CD14-positive monocyte (primary cell): ENCODE results near the gene AZIN2. TPM values are rescaled to one million over a fixed set of nuclear protein-coding genes. Genes with fewer than 3 reads are reported as not detected.

Experiments used
- DNase-seq, 3 donors: peaks; one replicate each; pipeline ENCODE4 v3.0.0-alpha.2; 2011 to 2022
- H2AFZ ChIP-seq: 2 replicates; pipeline ENCODE4 v1.6.0; 2012; ENCODE audit warnings: mild to moderate bottlenecking, low read depth, low read length, inconsistent platforms; ENCODE audit not compliant: insufficient read depth, poor library complexity, severe bottlenecking
- H3K27ac ChIP-seq, 2 donors: 1 replicate in 1 of 2; 2 replicates in 1 of 2; pipeline ENCODE4 v1.5.1; 2012 to 2013; ENCODE audit warnings: low read length in 2 of 2, control low read depth in 1 of 2, inconsistent platforms in 1 of 2, low read depth in 1 of 2, mild to moderate bottlenecking in 1 of 2
- H3K27me3 ChIP-seq, 2 donors: one replicate each; pipeline versions ENCODE4 v1.6.0 to v1.6.1; 2011 to 2013; ENCODE audit warnings: low read length in 2 of 2; ENCODE audit not compliant: control insufficient read depth in 2 of 2, insufficient read depth in 2 of 2
- H3K36me3 ChIP-seq, 2 donors: replicated peaks in 1 of 2; 1 replicate in 1 of 2; 2 replicates in 1 of 2; pipeline versions ENCODE4 v1.5.1 to v1.6.1; 2012 to 2013; ENCODE audit warnings: low read length in 2 of 2, control low read depth in 1 of 2, inconsistent platforms in 1 of 2, mild to moderate bottlenecking in 1 of 2; ENCODE audit not compliant: insufficient read depth in 2 of 2, control insufficient read depth in 1 of 2
- H3K4me1 ChIP-seq, 2 donors: 1 replicate in 1 of 2; 2 replicates in 1 of 2; pipeline versions ENCODE4 v1.5.1 to v1.6.1; 2012 to 2013; ENCODE audit warnings: low read length in 2 of 2, control low read depth in 1 of 2, inconsistent platforms in 1 of 2, mild to moderate bottlenecking in 1 of 2, moderate library complexity in 1 of 2; ENCODE audit not compliant: insufficient read depth in 2 of 2, control insufficient read depth in 1 of 2
- H3K4me2 ChIP-seq: replicated peaks from 2 replicates; pipeline ENCODE3; 2012; ENCODE audit warnings: low read length, moderate library complexity, mild to moderate bottlenecking; ENCODE audit not compliant: poor library complexity, severe bottlenecking; ENCODE audit errors: extremely low read depth
- H3K4me3 ChIP-seq, 3 experiments: fragments of 200-600 bp in 1 of 3; sonication (generic) in 1 of 3; replicated peaks in 1 of 3; 1 replicate in 2 of 3; 2 replicates in 1 of 3; pipeline ENCODE4 v1.5.1; 2011 to 2013; ENCODE audit warnings: low read length in 3 of 3, mild to moderate bottlenecking in 3 of 3, control low read depth in 2 of 3, low read depth in 2 of 3, inconsistent platforms in 1 of 3, moderate library complexity in 1 of 3
- H3K79me2 ChIP-seq: 2 replicates; pipeline ENCODE4 v1.6.0; 2012; ENCODE audit warnings: mild to moderate bottlenecking, control low read depth, inconsistent platforms, low read length, moderate library complexity; ENCODE audit not compliant: insufficient read depth
- H3K9ac ChIP-seq: 2 replicates; pipeline ENCODE4 v1.6.0; 2017; ENCODE audit warnings: low read length, mild to moderate bottlenecking; ENCODE audit not compliant: insufficient read depth, poor library complexity, severe bottlenecking
- H3K9me3 ChIP-seq, 2 donors: replicated peaks in 1 of 2; 1 replicate in 1 of 2; 2 replicates in 1 of 2; pipeline versions ENCODE4 v1.5.1 to v1.6.1; 2012 to 2013; ENCODE audit warnings: low read length in 2 of 2, control low read depth in 1 of 2; ENCODE audit not compliant: control insufficient read depth in 1 of 2, insufficient read depth in 1 of 2
- H4K20me1 ChIP-seq: 2 replicates; pipeline ENCODE4 v1.6.0; 2012; ENCODE audit warnings: mild to moderate bottlenecking, low read length, control low read depth, moderate library complexity; ENCODE audit not compliant: insufficient read depth
- H3K27ac Mint-ChIP-seq, 7 donors: one replicate each; pipeline ENCODE4 v1.8.0; 2020; ENCODE audit warnings: mild to moderate bottlenecking in 7 of 7, mixed read lengths in 7 of 7, moderate library complexity in 6 of 7, inconsistent platforms in 2 of 7
- H3K27me3 Mint-ChIP-seq, 3 donors: one replicate each; pipeline ENCODE4 v1.8.0; 2021 to 2022; ENCODE audit warnings: low read depth in 3 of 3, mild to moderate bottlenecking in 3 of 3, mixed read lengths in 3 of 3, moderate library complexity in 3 of 3, inconsistent platforms in 1 of 3
- H3K36me3 Mint-ChIP-seq, 2 donors: one replicate each; pipeline ENCODE4 v1.8.0; 2020; ENCODE audit warnings: mixed read lengths in 2 of 2, inconsistent platforms in 1 of 2, mild to moderate bottlenecking in 1 of 2
- H3K4me1 Mint-ChIP-seq: one replicate; pipeline ENCODE4 v1.8.0; 2020; ENCODE audit warnings: mild to moderate bottlenecking, mixed read lengths
- H3K4me3 Mint-ChIP-seq, 2 donors: one replicate each; pipeline ENCODE4 v1.8.0; 2020; ENCODE audit warnings: mild to moderate bottlenecking in 2 of 2, mixed read lengths in 2 of 2, moderate library complexity in 1 of 2
- H3K9me3 Mint-ChIP-seq, 7 donors: one replicate each; pipeline ENCODE4 v1.8.0; 2020 to 2022; ENCODE audit warnings: mixed read lengths in 7 of 7, mild to moderate bottlenecking in 6 of 7, moderate library complexity in 6 of 7, inconsistent platforms in 2 of 7
- WGBS: methylation state at CpG from one replicate; pipeline ENCODE4 v1.1.5; 2013; ENCODE audit warnings: missing lambda C conversion rate; ENCODE audit not compliant: insufficient coverage; 5-methylcytosine and 5-hydroxymethylcytosine counted together
- intact Hi-C, 2 donors: fragments of 100-400 bp; cut with micrococcal nuclease; formaldehyde crosslinking; loops; one replicate each; pipeline versions ENCODE4 v1.15.0 to v1.15.1; 2023
- polyA plus RNA-seq, 3 donors: library from polyadenylated mRNA; depleted of rRNA in 1 of 3; unstranded in 2 of 3; stranded (reverse) in 1 of 3; fragments of 300-500 nt in 2 of 3; fragments of >200 nt in 1 of 3; fragmentation: Illumina TruSeq in 2 of 3; gene quantifications; 1 replicate in 2 of 3; 2 replicates in 1 of 3; pipeline ENCODE4 v1.2.3, GENCODE V29; 2012 to 2021
- TF ChIP-seq, protein P1 (sequence below): fragments of 200-600 bp; IDR thresholded peaks from one replicate; pipeline ENCODE4 v1.8.0; 2022; ENCODE audit warnings: antibody characterized with exemption, mild to moderate bottlenecking

Gene AZIN2
- polyA plus RNA-seq, 3 donors = 0.03 to 0.89 TPM; not detected in 1

DNA sequence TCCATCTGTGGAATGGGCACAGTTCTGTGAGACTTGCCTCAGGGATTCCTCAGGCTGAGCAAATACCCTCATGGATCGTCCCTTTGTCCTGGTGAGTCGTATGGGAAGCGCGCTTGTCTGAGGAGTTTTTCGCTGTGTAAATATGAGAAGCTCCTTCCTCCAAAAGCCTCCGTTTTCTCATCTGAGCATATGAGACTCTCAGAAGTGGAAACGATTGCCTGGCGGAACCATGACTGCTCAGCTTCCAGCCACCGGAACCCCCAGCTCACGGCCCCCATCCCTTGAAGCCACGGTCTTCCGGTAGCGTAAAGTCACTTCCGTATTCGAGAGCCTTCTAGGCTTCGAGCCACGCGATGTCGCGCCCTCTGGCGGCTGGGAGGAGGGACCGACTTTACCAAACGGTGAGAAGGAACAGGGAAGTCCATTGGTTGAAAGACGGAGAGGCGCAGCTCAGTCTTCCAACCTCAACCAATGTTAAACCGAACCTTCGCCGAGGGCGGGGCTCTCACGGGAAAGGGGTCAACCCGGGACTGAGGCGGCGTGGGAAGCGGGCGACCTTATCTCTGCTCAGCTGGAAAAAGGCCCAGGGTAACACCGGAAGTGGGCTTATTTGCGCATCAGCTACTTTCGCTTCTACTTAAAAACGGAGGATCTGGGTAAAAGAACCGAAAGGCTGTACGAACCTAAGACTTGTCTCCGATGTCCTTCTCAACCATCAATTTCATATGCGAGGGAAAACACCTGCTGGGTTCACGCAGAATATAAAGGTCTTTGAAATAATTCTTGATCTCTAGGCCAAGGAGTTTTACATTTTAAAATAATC is 46.3 kb downstream of the AZIN2 start:
- DNase-seq = peak; percentile 99
- H3K4me3 ChIP-seq = peak overlapping the region; percentile 64 to 93 (median 84)
- WGBS = under 1% methylated on average over 35 of the region's 44 CpGs
- H3K36me3 ChIP-seq = no peaks in the 10 kb centered on the region
- Mint-ChIP-seq H3K27me3 (peaks cover 4 to 12% (median 11%) of the 10 kb centered on the region in 3 donors), H3K36me3 (peaks cover 3 to 8% of the 10 kb centered on the region in 2 donors), H3K27ac (peak overlapping the region; percentile 87 to 96 (median 93)), H3K9me3 (peaks cover 0 to 9% (median 5%) of the 10 kb centered on the region in 7 donors), H3K4me3 (peak overlapping the region; percentile 91 to 94), H3K4me1 (peaks cover 23% of the 10 kb centered on the region)
- H4K20me1 ChIP-seq = no peaks in the 10 kb centered on the region
- no peaks in the 10 kb centered on the region for H3K27me3 ChIP-seq
- peak overlapping the region; percentile 85 for H3K4me2 ChIP-seq
- H3K27ac ChIP-seq = peak overlapping the region; percentile 34 to 93
- intact Hi-C loops = loop anchor here in 1 of 2 donors (10.0 kb wide), 1 partner anchor 58 kb away; the partner anchor contains the start of gene TRIM62
- H2AFZ ChIP-seq = peak overlapping the region; percentile 96
- TF ChIP-seq, protein P1, sequence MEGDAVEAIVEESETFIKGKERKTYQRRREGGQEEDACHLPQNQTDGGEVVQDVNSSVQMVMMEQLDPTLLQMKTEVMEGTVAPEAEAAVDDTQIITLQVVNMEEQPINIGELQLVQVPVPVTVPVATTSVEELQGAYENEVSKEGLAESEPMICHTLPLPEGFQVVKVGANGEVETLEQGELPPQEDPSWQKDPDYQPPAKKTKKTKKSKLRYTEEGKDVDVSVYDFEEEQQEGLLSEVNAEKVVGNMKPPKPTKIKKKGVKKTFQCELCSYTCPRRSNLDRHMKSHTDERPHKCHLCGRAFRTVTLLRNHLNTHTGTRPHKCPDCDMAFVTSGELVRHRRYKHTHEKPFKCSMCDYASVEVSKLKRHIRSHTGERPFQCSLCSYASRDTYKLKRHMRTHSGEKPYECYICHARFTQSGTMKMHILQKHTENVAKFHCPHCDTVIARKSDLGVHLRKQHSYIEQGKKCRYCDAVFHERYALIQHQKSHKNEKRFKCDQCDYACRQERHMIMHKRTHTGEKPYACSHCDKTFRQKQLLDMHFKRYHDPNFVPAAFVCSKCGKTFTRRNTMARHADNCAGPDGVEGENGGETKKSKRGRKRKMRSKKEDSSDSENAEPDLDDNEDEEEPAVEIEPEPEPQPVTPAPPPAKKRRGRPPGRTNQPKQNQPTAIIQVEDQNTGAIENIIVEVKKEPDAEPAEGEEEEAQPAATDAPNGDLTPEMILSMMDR = peak; percentile 86
- H3K9me3 ChIP-seq = peaks cover 0 to 3% of the 10 kb centered on the region in 2 donors
- peaks cover 13 to 19% of the 10 kb centered on the region in 2 donors for H3K4me1 ChIP-seq
- H3K79me2 ChIP-seq = no peaks in the 10 kb centered on the region
- peak overlapping the region; percentile 71 for H3K9ac ChIP-seq

GRCh38 chr1:33128781-33129180 is 47.8 kb downstream of the AZIN2 start:
- Histone ChIP-seq H3K4me1 (peaks cover 13 to 23% of the 10 kb centered on the region in 2 donors), H3K4me2 (no peak overlapping the region), H3K9ac (no peak overlapping the region), H3K79me2 (no peaks in the 10 kb centered on the region), H3K9me3 (peaks cover 0 to 3% of the 10 kb centered on the region in 2 donors), H4K20me1 (no peaks in the 10 kb centered on the region), H3K4me3 (no peak overlapping the region), H3K36me3 (no peaks in the 10 kb centered on the region), H3K27ac (no peak overlapping the region), H3K27me3 (no peaks in the 10 kb centered on the region), H2AFZ (no peak overlapping the region)
- H3K36me3 Mint-ChIP-seq = peaks cover 3 to 11% of the 10 kb centered on the region in 2 donors
- H3K27ac Mint-ChIP-seq = peak overlapping the region in 1 of 7 donors; percentile 52
- intact Hi-C loops = loop anchor here in 1 of 2 donors (10.0 kb wide), 1 partner anchor 56 kb away; the partner anchor contains the start of gene TRIM62
- no peak for DNase-seq
- TF ChIP-seq, protein P1 = no peak
- H3K4me1 Mint-ChIP-seq = peaks cover 28% of the 10 kb centered on the region
- H3K4me3 Mint-ChIP-seq = no peak overlapping the region
- peaks cover 0 to 9% (median 5%) of the 10 kb centered on the region in 7 donors for H3K9me3 Mint-ChIP-seq
- H3K27me3 Mint-ChIP-seq = peaks cover 2 to 3% (median 2%) of the 10 kb centered on the region in 3 donors
- WGBS = 95% methylated on average over 2 of the region's 4 CpGs
